ENCODE measurements around the gene ISL1.

ISL1 gene

DNA sequence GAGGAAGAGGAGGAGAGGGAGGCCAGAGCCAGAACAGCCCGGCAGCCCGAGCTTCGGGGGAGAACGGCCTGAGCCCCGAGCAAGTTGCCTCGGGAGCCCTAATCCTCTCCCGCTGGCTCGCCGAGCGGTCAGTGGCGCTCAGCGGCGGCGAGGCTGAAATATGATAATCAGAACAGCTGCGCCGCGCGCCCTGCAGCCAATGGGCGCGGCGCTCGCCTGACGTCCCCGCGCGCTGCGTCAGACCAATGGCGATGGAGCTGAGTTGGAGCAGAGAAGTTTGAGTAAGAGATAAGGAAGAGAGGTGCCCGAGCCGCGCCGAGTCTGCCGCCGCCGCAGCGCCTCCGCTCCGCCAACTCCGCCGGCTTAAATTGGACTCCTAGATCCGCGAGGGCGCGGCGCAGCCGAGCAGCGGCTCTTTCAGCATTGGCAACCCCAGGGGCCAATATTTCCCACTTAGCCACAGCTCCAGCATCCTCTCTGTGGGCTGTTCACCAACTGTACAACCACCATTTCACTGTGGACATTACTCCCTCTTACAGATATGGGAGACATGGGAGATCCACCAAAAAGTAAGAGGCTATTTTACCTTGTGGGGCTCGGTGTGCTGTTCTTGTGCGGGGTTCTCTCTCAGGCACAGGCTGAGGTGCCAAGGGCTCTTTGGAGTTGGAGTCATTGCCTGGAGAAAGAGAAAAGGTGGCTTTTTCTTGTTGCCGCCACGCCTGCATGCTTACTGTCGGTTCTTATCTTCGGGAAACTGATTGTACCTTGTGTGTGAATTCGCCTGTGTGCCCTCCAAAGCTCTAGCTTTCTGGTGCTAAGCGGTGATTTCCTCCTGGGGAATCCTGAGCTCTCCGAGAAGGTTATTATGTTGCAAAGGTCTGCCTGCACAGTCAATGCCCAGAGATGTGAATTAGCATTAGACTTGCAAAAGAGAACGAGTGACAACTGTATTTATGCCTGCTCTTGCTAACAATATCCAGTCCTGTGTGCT is at the start of gene ISL1:
Gene ISL1, plus strand, starts transcription at position 318 of the 991 bp plus-strand sequence. Its CDS starts 224 bp downstream, at position 542.
- no peak for DNase-seq (ENCODE audit: low read depth in 3 of 3)

GRCh38 chr5:51336878-51337277 is 46.4 kb upstream of the ISL1 start:
- no peak for DNase-seq (ENCODE audit: low read depth in 3 of 3)

DNA sequence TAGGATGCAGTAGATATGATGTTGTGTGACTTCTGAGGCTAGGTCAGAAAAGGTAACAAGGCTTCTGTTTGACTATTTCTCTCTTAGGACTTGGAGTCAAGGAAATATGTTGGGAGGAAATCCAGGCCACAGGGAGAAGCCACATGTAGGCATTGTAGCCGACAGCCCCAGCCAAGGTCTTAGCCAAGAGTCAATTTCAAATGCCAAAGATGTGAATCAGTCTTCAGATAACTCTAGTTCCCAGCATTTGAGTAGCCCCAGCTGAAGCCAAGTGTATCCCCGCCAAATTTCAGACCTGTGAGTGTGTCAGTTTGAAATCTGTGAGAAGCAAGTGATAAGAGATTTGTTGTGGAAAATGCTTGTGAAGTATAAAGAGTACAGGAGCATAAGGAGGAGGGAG is 38.1 kb upstream of the ISL1 start:
- no peak for DNase-seq (ENCODE audit: low read depth in 3 of 3)

GRCh38 chr5:51347157-51347556 is 36.1 kb upstream of the ISL1 start:
- no peak for DNase-seq (ENCODE audit: low read depth in 3 of 3)

DNA sequence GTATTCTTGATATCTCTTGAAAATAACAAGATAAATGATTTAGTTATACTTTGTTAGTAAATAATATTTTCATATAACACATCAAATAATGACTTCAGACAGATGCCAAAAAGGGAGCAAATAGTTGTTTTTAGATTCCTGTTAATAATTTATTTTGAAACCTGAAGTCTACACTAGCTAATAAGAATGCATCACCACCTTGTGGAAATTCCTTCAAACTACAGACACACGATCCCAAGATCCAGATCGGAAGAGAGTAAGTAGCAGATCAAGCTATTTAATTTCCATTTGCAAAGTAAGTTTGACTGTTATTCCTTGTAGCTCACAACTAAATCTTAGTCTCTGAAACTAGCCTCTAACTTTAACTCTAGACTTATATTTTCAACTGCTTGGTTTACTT is 35.5 kb upstream of the ISL1 start:
- no peak for DNase-seq (ENCODE audit: low read depth in 3 of 3)

- no peak for DNase-seq (ENCODE audit: low read depth in 3 of 3)
These were observed 12.2 kb upstream of the ISL1 start for GRCh38 chr5:51371052-51371451.

DNA sequence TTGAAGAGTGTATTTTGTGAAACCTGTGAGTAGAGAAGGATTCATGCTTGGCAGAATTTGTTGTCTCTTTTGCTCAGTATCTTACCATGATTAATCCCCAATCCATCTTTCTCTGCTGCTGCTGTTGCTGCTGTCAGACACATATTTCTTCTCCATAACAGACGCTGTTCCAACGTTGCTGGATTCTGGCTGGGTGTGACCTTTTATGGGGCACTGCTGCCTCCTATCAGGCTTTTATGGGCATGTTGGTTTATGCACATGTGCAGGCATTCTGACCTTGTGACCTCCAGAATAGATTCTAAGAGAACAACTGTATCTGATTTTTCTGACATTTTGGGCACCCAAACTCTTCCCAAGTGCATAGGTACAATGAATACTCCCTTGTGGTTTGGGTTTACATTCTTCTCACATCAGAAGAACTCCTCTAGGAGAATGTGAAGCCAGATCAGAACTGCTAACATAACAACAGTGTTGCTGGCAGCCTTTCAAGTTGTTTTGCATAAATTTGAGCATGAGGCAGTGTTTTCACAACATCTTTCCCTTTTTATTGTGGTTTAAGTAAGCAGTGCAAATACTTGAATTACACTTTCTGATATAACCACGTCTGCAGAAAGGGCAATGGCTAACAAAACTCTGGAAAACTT is 9.2 kb upstream of the ISL1 start:
- no peak for DNase-seq (ENCODE audit: low read depth in 3 of 3)

- no peak for DNase-seq (ENCODE audit: low read depth in 3 of 3)
These were observed 8.2 kb upstream of the ISL1 start for GRCh38 chr5:51375084-51375483.

DNA sequence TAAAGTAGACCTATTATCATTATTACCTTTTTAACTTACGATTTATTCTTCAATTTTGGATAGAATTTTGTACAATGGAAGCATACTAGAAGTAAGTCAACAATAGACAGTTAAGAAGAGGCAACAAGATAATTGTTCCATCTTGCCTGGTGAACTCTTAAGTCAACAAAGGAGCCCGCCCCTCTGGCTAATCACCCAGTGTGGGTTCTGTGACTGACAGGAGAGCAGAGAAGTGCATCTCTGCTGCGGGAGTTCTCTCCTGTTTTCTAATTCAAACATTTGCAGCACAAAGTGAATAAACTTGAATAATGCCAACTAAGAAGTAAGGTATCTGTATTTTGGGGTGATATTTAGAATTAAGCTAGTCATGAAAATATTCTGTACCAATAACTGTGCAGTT is 6.7 kb upstream of the ISL1 start:
- DNase-seq (ENCODE audit: low read depth in 3 of 3): no peak

- DNase-seq (ENCODE audit: low read depth in 3 of 3): no peak
These were observed 5.8 kb upstream of the ISL1 start for GRCh38 chr5:51377151-51378060.

- DNase-seq (ENCODE audit: low read depth in 3 of 3): no peak
These were observed 5.2 kb upstream of the ISL1 start for GRCh38 chr5:51378061-51378409.

DNA sequence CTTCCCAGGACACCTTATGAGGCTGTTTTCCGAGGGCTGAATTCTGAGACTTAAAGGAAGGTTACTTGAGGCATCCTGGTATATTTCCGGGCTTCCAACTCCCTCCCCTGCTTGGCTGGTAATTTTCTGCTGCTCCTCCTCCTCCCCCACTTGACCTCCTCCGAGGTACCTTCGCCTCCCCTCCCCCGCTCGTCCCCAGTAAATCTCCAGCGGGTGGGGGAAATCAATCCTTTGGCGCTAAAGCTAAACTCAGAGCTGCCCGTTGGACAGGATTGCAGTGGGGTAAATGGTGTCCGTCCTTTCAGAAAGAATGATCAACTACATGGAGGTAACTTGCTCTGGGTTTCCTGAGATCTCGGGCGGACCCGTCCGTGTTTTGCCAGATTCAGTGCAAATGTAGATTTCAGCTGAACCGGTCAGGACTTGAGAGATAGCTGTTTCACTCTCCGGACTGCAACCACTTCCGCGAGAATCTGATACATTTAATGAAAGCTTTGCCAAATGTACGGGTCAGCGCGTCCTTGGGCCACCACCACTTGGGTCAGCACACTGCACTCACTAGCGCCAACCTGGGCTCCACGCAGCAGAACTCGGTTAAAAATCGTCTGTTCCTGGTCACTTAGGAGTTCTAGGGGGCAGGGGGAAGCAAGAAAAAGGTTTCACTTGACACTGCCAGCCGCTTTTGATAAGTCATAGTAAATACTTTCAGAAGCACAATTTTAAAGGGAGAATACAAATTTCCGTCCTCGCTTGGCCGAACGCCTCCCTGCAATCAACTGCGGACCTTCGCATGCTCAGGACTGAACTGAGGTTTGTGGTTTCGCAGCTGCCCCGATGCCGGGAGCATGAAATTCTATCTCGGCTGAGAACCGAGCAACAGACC is 4.6 kb upstream of the ISL1 start:
- DNase-seq (ENCODE audit: low read depth in 3 of 3): no peak

- no peak for DNase-seq (ENCODE audit: low read depth in 3 of 3)
These were observed 3.9 kb upstream of the ISL1 start for GRCh38 chr5:51379331-51379700.

GRCh38 chr5:51380603-51381207 is 2.5 kb upstream of the ISL1 start:
- no peak for DNase-seq (ENCODE audit: low read depth in 3 of 3)

DNA sequence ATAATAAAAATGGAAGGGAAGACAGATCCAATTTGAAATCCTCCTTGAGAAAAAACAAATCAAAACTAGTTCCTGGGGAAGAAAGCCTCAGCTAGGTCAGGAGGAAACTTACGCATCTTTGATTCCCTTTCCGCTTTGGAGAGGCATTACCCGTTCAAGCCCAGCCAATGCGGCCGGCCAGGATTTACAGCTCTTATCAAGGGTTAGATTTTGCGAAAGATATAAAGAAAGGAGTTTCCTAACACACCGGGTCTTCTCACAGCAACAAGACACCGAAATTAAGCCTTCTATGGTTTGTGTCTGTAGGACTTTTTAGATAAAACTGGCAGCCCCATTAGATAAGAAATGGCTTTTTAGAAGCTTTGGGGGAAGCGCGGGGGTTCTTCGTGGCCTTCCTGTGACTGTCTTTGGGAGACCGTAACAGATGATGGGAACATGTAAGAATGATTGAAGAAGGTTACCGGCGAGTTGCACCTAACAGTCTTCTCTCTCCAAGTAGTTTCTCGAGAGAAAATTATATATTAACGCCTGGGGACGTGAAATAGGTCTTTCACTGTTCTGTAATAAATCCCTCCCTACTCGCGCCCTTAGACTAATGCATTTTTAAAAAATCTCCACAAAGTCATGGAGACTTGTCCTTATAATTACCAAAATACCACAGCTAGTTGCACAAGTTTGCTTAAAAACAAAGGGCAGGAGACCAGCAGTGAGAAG is 1.3 kb upstream of the ISL1 start:
- no peak for DNase-seq (ENCODE audit: low read depth in 3 of 3)

DNA sequence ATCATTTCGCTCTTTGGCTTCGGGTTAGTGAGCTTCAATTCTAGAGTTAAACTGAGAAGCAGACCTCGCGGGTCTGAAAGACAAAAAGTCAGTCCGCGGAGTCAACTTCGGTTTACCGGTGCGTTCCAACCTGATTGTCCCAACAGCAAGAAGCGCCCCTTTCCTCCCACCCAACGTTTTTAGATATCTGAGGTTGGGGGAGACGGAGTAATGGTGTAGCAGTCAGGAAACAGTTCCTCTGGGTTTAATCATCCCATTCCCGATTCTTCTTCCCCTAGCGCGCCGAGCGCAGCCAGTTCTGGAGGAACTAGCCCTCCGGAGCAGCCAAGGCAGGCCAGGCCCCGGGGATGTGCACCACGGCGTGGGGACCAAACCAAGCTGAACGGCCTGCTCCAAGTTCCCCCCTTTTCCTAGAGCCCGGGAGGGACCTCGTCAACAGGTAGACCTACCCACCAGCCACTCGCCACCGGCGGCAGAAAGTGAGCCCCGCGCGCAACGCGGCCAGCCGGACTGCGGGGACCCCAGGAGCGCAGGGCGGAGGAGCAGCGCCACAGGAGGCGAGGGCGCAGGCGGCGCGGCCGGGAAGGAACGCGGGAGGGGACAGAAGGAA is 622 bp upstream of the ISL1 start:
- no peak for DNase-seq (ENCODE audit: low read depth in 3 of 3)

- DNase-seq (ENCODE audit: low read depth in 3 of 3): no peak
These were observed 1.1 kb downstream of the ISL1 start for GRCh38 chr5:51384281-51384840.

DNA sequence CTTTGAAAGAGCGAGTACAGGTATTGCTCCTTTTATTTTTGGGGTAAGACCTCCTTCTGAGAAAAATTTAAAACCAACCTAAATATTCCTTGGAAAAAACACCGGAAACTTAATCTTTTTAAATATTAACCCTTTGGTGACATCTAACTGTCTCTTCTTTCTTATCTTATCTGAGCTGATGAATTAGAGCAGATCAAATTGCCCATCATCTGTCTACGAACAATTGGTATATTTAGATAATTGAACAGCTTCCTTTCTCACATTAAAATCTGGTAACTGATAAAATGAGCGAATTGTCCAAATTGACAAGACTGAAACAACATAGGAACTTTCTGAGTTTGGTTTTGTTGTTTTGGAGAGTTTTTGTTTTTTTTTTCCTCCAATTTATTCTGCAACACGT is 2.0 kb downstream of the ISL1 start:
- DNase-seq (ENCODE audit: low read depth in 3 of 3): no peak
